Measurements from ENCODE around the gene LRRIQ4.

Gene LRRIQ4

GRCh38 chr3:169813757-169814517, 1.3 kb downstream of the LRRIQ4 start:
- Histone ChIP-seq H3K9me3 (ENCODE audit: control insufficient read depth, insufficient read depth, low read length) (no peaks in the 10 kb centered on the region), H3K36me3 (ENCODE audit: control insufficient read depth, insufficient read depth, low read length) (no peaks in the 10 kb centered on the region), H3K4me3 (ENCODE audit: low read depth, low read length) (peak overlapping the region; percentile 82), H3K9ac (ENCODE audit: low read depth, low read length) (peak overlapping the region; percentile 47), H3K27me3 (ENCODE audit: control insufficient read depth, insufficient read depth, low read length) (peaks cover 21% of the 10 kb centered on the region), H3K4me1 (ENCODE audit: control insufficient read depth, insufficient read depth, low read length) (peaks cover 7% of the 10 kb centered on the region)

- Histone ChIP-seq H3K9me3 (ENCODE audit: control insufficient read depth, insufficient read depth, low read length) (no peaks in the 10 kb centered on the region), H3K4me3 (ENCODE audit: low read depth, low read length) (no peak overlapping the region), H3K4me1 (ENCODE audit: control insufficient read depth, insufficient read depth, low read length) (peaks cover 7% of the 10 kb centered on the region), H3K9ac (ENCODE audit: low read depth, low read length) (no peak overlapping the region), H3K27me3 (ENCODE audit: control insufficient read depth, insufficient read depth, low read length) (peaks cover 21% of the 10 kb centered on the region), H3K36me3 (ENCODE audit: control insufficient read depth, insufficient read depth, low read length) (no peaks in the 10 kb centered on the region)
These were observed 3.0 kb downstream of the LRRIQ4 start for GRCh38 chr3:169815590-169816150.

- peaks cover 12% of the 10 kb centered on the region for H3K27me3 ChIP-seq (ENCODE audit: control insufficient read depth, insufficient read depth, low read length)
- H3K9me3 ChIP-seq (ENCODE audit: control insufficient read depth, insufficient read depth, low read length), result no peaks in the 10 kb centered on the region
- no peak overlapping the region for H3K9ac ChIP-seq (ENCODE audit: low read depth, low read length)
- peaks cover under 1% of the 10 kb centered on the region for H3K4me1 ChIP-seq (ENCODE audit: control insufficient read depth, insufficient read depth, low read length)
- no peak overlapping the region for H3K4me3 ChIP-seq (ENCODE audit: low read depth, low read length)
- no peaks in the 10 kb centered on the region for H3K36me3 ChIP-seq (ENCODE audit: control insufficient read depth, insufficient read depth, low read length)
These were observed 5.6 kb downstream of the LRRIQ4 start for GRCh38 chr3:169818316-169818715.

GRCh38 chr3:169822091-169822490, 9.4 kb downstream of the LRRIQ4 start:
- no peak overlapping the region for H3K4me3 ChIP-seq (ENCODE audit: low read depth, low read length)
- H3K9me3 ChIP-seq (ENCODE audit: control insufficient read depth, insufficient read depth, low read length), result no peaks in the 10 kb centered on the region
- no peaks in the 10 kb centered on the region for H3K27me3 ChIP-seq (ENCODE audit: control insufficient read depth, insufficient read depth, low read length)
- H3K4me1 ChIP-seq (ENCODE audit: control insufficient read depth, insufficient read depth, low read length), result no peaks in the 10 kb centered on the region
- H3K9ac ChIP-seq (ENCODE audit: low read depth, low read length), result no peak overlapping the region
- H3K36me3 ChIP-seq (ENCODE audit: control insufficient read depth, insufficient read depth, low read length), result no peaks in the 10 kb centered on the region

- H3K27me3 ChIP-seq (ENCODE audit: control insufficient read depth, insufficient read depth, low read length), result no peaks in the 10 kb centered on the region
- no peaks in the 10 kb centered on the region for H3K36me3 ChIP-seq (ENCODE audit: control insufficient read depth, insufficient read depth, low read length)
- H3K4me1 ChIP-seq (ENCODE audit: control insufficient read depth, insufficient read depth, low read length), result no peaks in the 10 kb centered on the region
- H3K9me3 ChIP-seq (ENCODE audit: control insufficient read depth, insufficient read depth, low read length), result no peaks in the 10 kb centered on the region
- H3K4me3 ChIP-seq (ENCODE audit: low read depth, low read length), result no peak overlapping the region
- no peak overlapping the region for H3K9ac ChIP-seq (ENCODE audit: low read depth, low read length)
These were observed 9.9 kb downstream of the LRRIQ4 start for GRCh38 chr3:169822540-169822939.

- Histone ChIP-seq H3K9ac (ENCODE audit: low read depth, low read length) (no peak overlapping the region), H3K4me3 (ENCODE audit: low read depth, low read length) (no peak overlapping the region), H3K27me3 (ENCODE audit: control insufficient read depth, insufficient read depth, low read length) (no peaks in the 10 kb centered on the region), H3K9me3 (ENCODE audit: control insufficient read depth, insufficient read depth, low read length) (no peaks in the 10 kb centered on the region), H3K36me3 (ENCODE audit: control insufficient read depth, insufficient read depth, low read length) (no peaks in the 10 kb centered on the region), H3K4me1 (ENCODE audit: control insufficient read depth, insufficient read depth, low read length) (no peaks in the 10 kb centered on the region)
These were observed 10.3 kb downstream of the LRRIQ4 start for GRCh38 chr3:169822983-169823382.

- Histone ChIP-seq H3K36me3 (ENCODE audit: control insufficient read depth, insufficient read depth, low read length) (no peaks in the 10 kb centered on the region), H3K4me1 (ENCODE audit: control insufficient read depth, insufficient read depth, low read length) (no peaks in the 10 kb centered on the region), H3K9me3 (ENCODE audit: control insufficient read depth, insufficient read depth, low read length) (no peaks in the 10 kb centered on the region), H3K27me3 (ENCODE audit: control insufficient read depth, insufficient read depth, low read length) (no peaks in the 10 kb centered on the region), H3K4me3 (ENCODE audit: low read depth, low read length) (no peak overlapping the region), H3K9ac (ENCODE audit: low read depth, low read length) (no peak overlapping the region)
These were observed 12.6 kb downstream of the LRRIQ4 start for GRCh38 chr3:169825316-169825715.

GRCh38 chr3:169827712-169828111, 15.0 kb downstream of the LRRIQ4 start:
- Histone ChIP-seq H3K4me1 (ENCODE audit: control insufficient read depth, insufficient read depth, low read length) (no peaks in the 10 kb centered on the region), H3K4me3 (ENCODE audit: low read depth, low read length) (no peak overlapping the region), H3K9me3 (ENCODE audit: control insufficient read depth, insufficient read depth, low read length) (no peaks in the 10 kb centered on the region), H3K36me3 (ENCODE audit: control insufficient read depth, insufficient read depth, low read length) (no peaks in the 10 kb centered on the region), H3K27me3 (ENCODE audit: control insufficient read depth, insufficient read depth, low read length) (no peaks in the 10 kb centered on the region), H3K9ac (ENCODE audit: low read depth, low read length) (no peak overlapping the region)

- H3K9me3 ChIP-seq (ENCODE audit: control insufficient read depth, insufficient read depth, low read length), result no peaks in the 10 kb centered on the region
- H3K4me3 ChIP-seq (ENCODE audit: low read depth, low read length), result no peak overlapping the region
- no peak overlapping the region for H3K9ac ChIP-seq (ENCODE audit: low read depth, low read length)
- H3K36me3 ChIP-seq (ENCODE audit: control insufficient read depth, insufficient read depth, low read length), result no peaks in the 10 kb centered on the region
- peaks cover 7% of the 10 kb centered on the region for H3K4me1 ChIP-seq (ENCODE audit: control insufficient read depth, insufficient read depth, low read length)
- H3K27me3 ChIP-seq (ENCODE audit: control insufficient read depth, insufficient read depth, low read length), result no peaks in the 10 kb centered on the region
These were observed 22.9 kb downstream of the LRRIQ4 start for GRCh38 chr3:169835533-169835932.

- Histone ChIP-seq H3K9ac (ENCODE audit: low read depth, low read length) (no peak overlapping the region), H3K27me3 (ENCODE audit: control insufficient read depth, insufficient read depth, low read length) (no peaks in the 10 kb centered on the region), H3K4me3 (ENCODE audit: low read depth, low read length) (no peak overlapping the region)
These were observed 23.6 kb downstream of the LRRIQ4 start for GRCh38 chr3:169836078-169836941.

GRCh38 chr3:169836942-169837275, 24.2 kb downstream of the LRRIQ4 start:
- Histone ChIP-seq H3K4me1 (ENCODE audit: control insufficient read depth, insufficient read depth, low read length) (peaks cover 7% of the 10 kb centered on the region), H3K9me3 (ENCODE audit: control insufficient read depth, insufficient read depth, low read length) (no peaks in the 10 kb centered on the region)

More at GRCh38 chr3:169836078-169836941, 23.6 kb downstream of the LRRIQ4 start:
- Histone ChIP-seq H3K36me3 (ENCODE audit: control insufficient read depth, insufficient read depth, low read length) (no peaks in the 10 kb centered on the region), H3K9me3 (ENCODE audit: control insufficient read depth, insufficient read depth, low read length) (no peaks in the 10 kb centered on the region), H3K4me1 (ENCODE audit: control insufficient read depth, insufficient read depth, low read length) (peaks cover 7% of the 10 kb centered on the region)

More at GRCh38 chr3:169836942-169837275, 24.2 kb downstream of the LRRIQ4 start:
- Histone ChIP-seq H3K4me3 (ENCODE audit: low read depth, low read length) (no peak overlapping the region), H3K27me3 (ENCODE audit: control insufficient read depth, insufficient read depth, low read length) (no peaks in the 10 kb centered on the region), H3K9ac (ENCODE audit: low read depth, low read length) (no peak overlapping the region), H3K36me3 (ENCODE audit: control insufficient read depth, insufficient read depth, low read length) (no peaks in the 10 kb centered on the region)
